Endothelial cell of umbilical vein (primary cell): Measurements from ENCODE around the gene GNAO1. TPM values are rescaled to one million over a fixed set of nuclear protein-coding genes. Genes with fewer than 3 reads are reported as not detected.

ENCODE experiments used
- BruUV-seq: library from RNA; stranded (reverse); fragments of 400-500 nt; replicated peaks from 2 replicates; lab custom pipeline; 2021; lab: Mats Ljungman, UMichigan
- CTCF ChIA-PET: fragments of 300-600, 350-600 bp; sonication (Branson Sonifier 250); formaldehyde crosslinking; loops from one replicate; lab custom pipeline; 2021; ENCODE audit warnings: antibody characterized with exemption, inconsistent platforms; lab: Charles Lee
- POLR2A ChIA-PET: fragments of 300-600, 350-600 bp; sonication (Branson Sonifier 250); formaldehyde crosslinking; loops from one replicate; lab custom pipeline; 2021; ENCODE audit warnings: antibody characterized with exemption, inconsistent platforms; lab: Charles Lee
- DNase-seq: peaks from one replicate; pipeline ENCODE4 v3.0.0-alpha.2; 2011; ENCODE audit warnings: low read depth, low spot score
- FAIRE-seq: peaks from 2 replicates; lab custom pipeline; 2011; peaks lifted over from hg19 to GRCh38; lab: Jason Lieb, UNC
- H2AFZ ChIP-seq: 2 replicates; pipeline ENCODE4 v1.6.0; 2012; ENCODE audit warnings: low read depth, low read length, control low read depth, inconsistent platforms
- H3K27ac ChIP-seq: 2 replicates; pipeline ENCODE4 v1.5.1; 2011; ENCODE audit warnings: low read depth, mild to moderate bottlenecking, control low read depth, low read length, moderate library complexity; ENCODE audit not compliant: insufficient read depth
- H3K27me3 ChIP-seq, 2 experiments: 2 replicates each; pipeline versions ENCODE4 v1.6.0 to v1.6.1; 2011; ENCODE audit warnings: low read length in 2 of 2, mixed read lengths in 1 of 2; ENCODE audit not compliant: control insufficient read depth in 2 of 2, insufficient read depth in 2 of 2
- H3K36me3 ChIP-seq, 2 experiments: 2 replicates in 1 of 2; 3 replicates in 1 of 2; pipeline ENCODE4 v1.5.1; 2011; ENCODE audit warnings: low read length in 2 of 2, mild to moderate bottlenecking in 1 of 2, moderate library complexity in 1 of 2; ENCODE audit not compliant: control insufficient read depth in 2 of 2, insufficient read depth in 2 of 2; ENCODE audit errors: extremely low read depth in 1 of 2
- H3K4me1 ChIP-seq: 3 replicates; pipeline ENCODE4 v1.5.1; 2011; ENCODE audit warnings: mild to moderate bottlenecking, low read length; ENCODE audit not compliant: control insufficient read depth, insufficient read depth; ENCODE audit errors: extremely low read depth
- H3K4me2 ChIP-seq: 2 replicates; pipeline ENCODE4 v1.6.1; 2011; ENCODE audit warnings: low read length, control low read depth, mixed read lengths; ENCODE audit not compliant: insufficient read depth
- H3K4me3 ChIP-seq, 3 experiments: fragments of 200-600 bp in 1 of 3; sonication (generic), shearing (Covaris generic) in 1 of 3; replicated peaks in 1 of 3; 2 replicates each; pipeline ENCODE4 v1.5.1; 2011 to 2016; ENCODE audit warnings: control low read depth in 3 of 3, low read length in 3 of 3, mild to moderate bottlenecking in 2 of 3, inconsistent platforms in 1 of 3, low read depth in 1 of 3, moderate library complexity in 1 of 3; ENCODE audit not compliant: insufficient read depth in 1 of 3
- H3K79me2 ChIP-seq: 2 replicates; pipeline ENCODE4 v1.6.0; 2012; ENCODE audit warnings: low read length, inconsistent platforms; ENCODE audit not compliant: control insufficient read depth, insufficient read depth
- H3K9ac ChIP-seq: replicated peaks from 2 replicates; pipeline ENCODE3; 2011; ENCODE audit warnings: low read length, control low read depth; ENCODE audit not compliant: insufficient read depth; ENCODE audit errors: extremely low read depth
- H3K9me1 ChIP-seq: replicated peaks from 3 replicates; pipeline ENCODE4 v1.6.0; 2011; ENCODE audit warnings: mild to moderate bottlenecking, low read length; ENCODE audit not compliant: control insufficient read depth, insufficient read depth; ENCODE audit errors: extremely low read depth
- H3K9me3 ChIP-seq: replicated peaks from 2 replicates; pipeline ENCODE4 v1.5.1; 2012; ENCODE audit warnings: low read length, inconsistent platforms; ENCODE audit not compliant: control insufficient read depth, insufficient read depth
- H4K20me1 ChIP-seq: replicated peaks from 2 replicates; pipeline ENCODE3; 2011; ENCODE audit warnings: mild to moderate bottlenecking, low read length; ENCODE audit not compliant: control insufficient read depth, insufficient read depth; ENCODE audit errors: extremely low read depth
- CTCF ChIP-seq, 2 donors: IDR thresholded peaks; 1 replicate in 1 of 2; 2 replicates in 1 of 2; pipeline ENCODE4 v1.5.1; 2011; ENCODE audit warnings: low read length in 2 of 2, mild to moderate bottlenecking in 2 of 2, moderate library complexity in 2 of 2, control low read depth in 1 of 2, inconsistent platforms in 1 of 2, low read depth in 1 of 2; ENCODE audit not compliant: insufficient read depth in 1 of 2; ENCODE audit errors: extremely low read depth in 1 of 2
- EZH2 ChIP-seq: IDR thresholded peaks from 2 replicates; pipeline ENCODE4 v1.6.1; 2012; ENCODE audit warnings: borderline replicate concordance, low read depth, mild to moderate bottlenecking, moderate library complexity, low read length, inconsistent platforms; ENCODE audit not compliant: severe bottlenecking
- FOS ChIP-seq: IDR thresholded peaks from 2 replicates; pipeline ENCODE4 v1.6.1; 2011; ENCODE audit warnings: mild to moderate bottlenecking, low read length, moderate library complexity, borderline replicate concordance; ENCODE audit not compliant: insufficient read depth
- GATA2 ChIP-seq: IDR thresholded peaks from 2 replicates; pipeline ENCODE4 v1.7.0; 2011; ENCODE audit warnings: low read depth, mild to moderate bottlenecking, moderate library complexity, mixed read lengths, low read length; ENCODE audit not compliant: insufficient read length, insufficient read depth
- JUN ChIP-seq: IDR thresholded peaks from 2 replicates; pipeline ENCODE4 v1.6.1; 2011; ENCODE audit warnings: borderline replicate concordance, low read depth; ENCODE audit not compliant: insufficient read length, insufficient read depth
- MAX ChIP-seq: IDR thresholded peaks from 2 replicates; pipeline ENCODE4 v1.6.1; 2011; ENCODE audit not compliant: insufficient read depth, insufficient read length
- MYC ChIP-seq: IDR thresholded peaks from one replicate; pipeline ENCODE4 v1.6.1; 2011; ENCODE audit warnings: mild to moderate bottlenecking, low read depth, low read length
- POLR2A ChIP-seq: IDR thresholded peaks from 2 replicates; pipeline ENCODE4 v1.6.1; 2012; ENCODE audit warnings: low read depth, mild to moderate bottlenecking, control low read depth, low read length
- POLR2AphosphoS5 ChIP-seq: IDR thresholded peaks from 2 replicates; pipeline ENCODE4 v1.6.1; 2012; ENCODE audit warnings: low read depth, mild to moderate bottlenecking, control low read depth, low read length, moderate library complexity; ENCODE audit not compliant: insufficient read depth
- dilution Hi-C: fragments of 300-500 bp; cut with MboI; formaldehyde crosslinking; loops from one replicate; pipeline ENCODE4 v1.15.0; 2019; ENCODE audit warnings: low sequenced_read_pairs; ENCODE audit not compliant: extremely low pct_ligation_motif_present
- intact Hi-C: fragments of 100-400 bp; cut with micrococcal nuclease; formaldehyde crosslinking; loops from one replicate; pipeline ENCODE4 v1.10.0; 2022
- polyA plus RNA-seq, 4 experiments: library from polyadenylated mRNA; depleted of rRNA in 3 of 4; stranded (reverse) in 3 of 4; unstranded in 1 of 4; fragments of >200 nt; gene quantifications; 2 replicates each; pipeline versions ENCODE4 v1.2.1 to v1.2.3, GENCODE V29; 2011 to 2012; ENCODE audit warnings: missing spikeins in 1 of 4
- total RNA-seq: library from RNA; stranded (reverse); gene quantifications from 2 replicates; pipeline ENCODE4 v1.2.3, GENCODE V29; 2021

GNAO1 gene
- total and polyA plus RNA-seq, 2 donors (not counting 3 experiments of a cell fraction or from before 2014, with no cell fraction given) = not detected

GRCh38 chr16:56298116-56298515 lies 106.8 kb downstream of the GNAO1 start:
- intact Hi-C loops = no loop called here
- H3K9ac ChIP-seq = no peak overlapping the region
- no peaks in the 10 kb centered on the region for H3K79me2 ChIP-seq
- dilution Hi-C loops = no loop called here
- POLR2A ChIA-PET = no interaction called here
- no peaks in the 10 kb centered on the region for H3K4me1 ChIP-seq
- no peak overlapping the region for H2AFZ ChIP-seq
- CTCF ChIA-PET = interaction anchor here (1.2 kb wide), 1 partner anchor 59 kb away, joined by 4 read pairs; no protein-coding TSS in a partner anchor
- no peaks in the 10 kb centered on the region for H3K9me3 ChIP-seq
- no peaks in the 10 kb centered on the region for H3K27me3 ChIP-seq
- no peak overlapping the region for H3K4me2 ChIP-seq
- no peak overlapping the region for H3K4me3 ChIP-seq
- H3K9me1 ChIP-seq = no peaks in the 10 kb centered on the region
- no peaks in the 10 kb centered on the region for H4K20me1 ChIP-seq
- TF ChIP-seq MAX (no peak), FOS (no peak), POLR2AphosphoS5 (no peak), EZH2 (no peak), POLR2A (no peak), CTCF (IDR thresholded peaks at IDR 0.05; ENCODE audit: extremely low read depth in 1 of 2, insufficient read depth in 1 of 2, low read depth in 1 of 2, low read length in 2 of 2) (no peak), MYC (no peak), JUN (no peak), GATA2 (no peak)
- H3K36me3 ChIP-seq = no peaks in the 10 kb centered on the region
- FAIRE-seq (no peak), DNase-seq (no peak)
- BruUV-seq = no TSS peak
- H3K27ac ChIP-seq = no peak overlapping the region
